HG03280 (cell line): ENCODE measurements around the gene PPARG.

ENCODE experiments used
- ATAC-seq: cut with Tn5 transposase; IDR thresholded peaks from one replicate; pipeline ENCODE4 v1.9.1; 2021; ENCODE audit warnings: mild to moderate bottlenecking, moderate library complexity; ENCODE audit not compliant: unreplicated experiment

Gene PPARG

GRCh38 chr3:12340506-12340905 is 51.6 kb downstream of the PPARG start:
- no peak for ATAC-seq

- ATAC-seq: no peak
Observed at GRCh38 chr3:12342151-12342550, 53.3 kb downstream of the PPARG start.

- no peak for ATAC-seq
Observed at GRCh38 chr3:12343047-12343501, 54.2 kb downstream of the PPARG start.

- ATAC-seq: no peak
Observed at GRCh38 chr3:12345141-12345561, 56.3 kb downstream of the PPARG start.

GRCh38 chr3:12345584-12346494 is 57.0 kb downstream of the PPARG start:
- ATAC-seq: no peak

- ATAC-seq: no peak
Observed at GRCh38 chr3:12347301-12347700, 58.4 kb downstream of the PPARG start.

GRCh38 chr3:12349895-12350811 is 61.3 kb downstream of the PPARG start:
- no peak for ATAC-seq

- no peak for ATAC-seq
Observed at GRCh38 chr3:12351145-12351544, 62.3 kb downstream of the PPARG start.

GRCh38 chr3:12352253-12352652 is 63.4 kb downstream of the PPARG start:
- no peak for ATAC-seq

GRCh38 chr3:12352755-12353154 is 63.9 kb downstream of the PPARG start:
- no peak for ATAC-seq

- no peak for ATAC-seq
Observed at GRCh38 chr3:12353796-12354525, 65.1 kb downstream of the PPARG start.

- ATAC-seq: no peak
Observed at GRCh38 chr3:12356175-12356574, 67.3 kb downstream of the PPARG start.

GRCh38 chr3:12356996-12357395 is 68.1 kb downstream of the PPARG start:
- ATAC-seq: no peak

GRCh38 chr3:12357456-12357855 is 68.6 kb downstream of the PPARG start:
- ATAC-seq: no peak

- no peak for ATAC-seq
Observed at GRCh38 chr3:12363397-12364195, 74.7 kb downstream of the PPARG start.

GRCh38 chr3:12367346-12367745 is 78.5 kb downstream of the PPARG start:
- ATAC-seq: no peak

- no peak for ATAC-seq
Observed at GRCh38 chr3:12369029-12369428, 80.2 kb downstream of the PPARG start.

GRCh38 chr3:12369598-12369997 is 80.7 kb downstream of the PPARG start:
- ATAC-seq: no peak

- no peak for ATAC-seq
Observed at GRCh38 chr3:12370758-12371157, 81.9 kb downstream of the PPARG start.

- no peak for ATAC-seq
Observed at GRCh38 chr3:12371525-12372140, 82.8 kb downstream of the PPARG start.
